T-helper 2 cell treated with Interferon-gamma antibody and Interleukin-4, amounts not matched to agents 5 μg/mL and 100 μg/mL, for 36 hours (primary cell): Measurements from ENCODE around the gene MPPED1.

Source experiments
- DNase-seq: peaks from one replicate; pipeline ENCODE4 v3.0.0; 2021; ENCODE audit warnings: low spot score
- H3K27ac Mint-ChIP-seq: one replicate; pipeline ENCODE4 v1.8.0; 2021; ENCODE audit warnings: mild to moderate bottlenecking, mixed read lengths
- H3K27me3 Mint-ChIP-seq: one replicate; pipeline ENCODE4 v1.8.0; 2021; ENCODE audit warnings: low read depth, mixed read lengths
- H3K36me3 Mint-ChIP-seq: one replicate; pipeline ENCODE4 v1.8.0; 2021; ENCODE audit warnings: low read depth, mixed read lengths
- H3K4me1 Mint-ChIP-seq: one replicate; pipeline ENCODE4 v1.8.0; 2021; ENCODE audit warnings: low read depth, mixed read lengths
- H3K4me3 Mint-ChIP-seq: one replicate; pipeline ENCODE4 v1.8.0; 2022; ENCODE audit warnings: mild to moderate bottlenecking, moderate library complexity, mixed read lengths
- H3K9me3 Mint-ChIP-seq: one replicate; pipeline ENCODE4 v1.8.0; 2021; ENCODE audit warnings: mixed read lengths

Gene MPPED1

DNA sequence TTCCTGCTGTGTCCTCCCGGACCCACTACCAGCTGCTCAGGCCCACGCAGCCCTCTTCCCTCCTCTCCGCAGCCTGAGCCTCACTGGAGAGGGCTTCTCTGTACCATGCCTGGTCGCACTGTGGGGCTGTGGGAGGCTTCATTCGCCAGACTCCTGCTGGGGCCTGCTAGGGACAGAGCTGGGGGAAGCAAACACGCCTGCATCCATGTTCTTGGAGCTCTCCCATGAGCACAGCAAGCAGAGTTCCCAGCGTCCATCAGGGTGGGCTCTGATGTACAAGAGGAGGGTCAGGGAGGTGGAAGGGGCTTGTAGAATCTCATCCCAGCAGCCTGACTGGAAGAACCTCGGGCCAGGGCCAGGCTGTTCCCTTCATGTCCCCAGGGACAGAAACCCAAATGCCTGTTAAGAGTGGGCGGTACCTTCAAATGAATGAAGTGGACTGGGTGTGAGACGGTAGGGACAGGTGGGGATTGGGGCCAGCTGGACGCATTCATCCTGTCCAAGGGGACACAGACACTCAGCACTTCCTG lies 59.9 kb downstream of the MPPED1 start:
- Mint-ChIP-seq H3K9me3 (no peaks in the 10 kb centered on the region), H3K4me3 (no peak overlapping the region), H3K36me3 (no peaks in the 10 kb centered on the region), H3K4me1 (no peaks in the 10 kb centered on the region), H3K27me3 (no peaks in the 10 kb centered on the region), H3K27ac (no peak overlapping the region)
- no peak for DNase-seq

DNA sequence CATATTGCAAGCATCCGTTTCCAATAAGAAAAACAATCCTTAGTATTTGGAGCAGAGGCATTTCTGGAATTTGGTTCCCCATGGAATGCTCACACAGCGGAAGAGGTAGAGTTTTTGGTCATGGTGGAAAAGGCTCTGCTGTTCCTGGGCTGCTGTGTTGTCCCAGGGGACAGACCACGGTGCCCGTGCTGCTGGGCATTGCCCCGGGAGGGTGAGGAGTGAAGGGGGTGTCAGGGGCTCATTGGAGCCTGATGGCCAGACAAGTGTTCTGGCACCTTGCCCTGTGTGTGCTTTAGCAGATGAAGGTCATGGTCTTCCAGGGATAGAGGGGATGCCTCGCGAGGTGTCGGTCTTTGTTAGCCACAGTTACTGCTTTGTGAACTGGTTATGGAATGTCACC lies 61.2 kb downstream of the MPPED1 start:
- H3K36me3 Mint-ChIP-seq, result no peaks in the 10 kb centered on the region

DNA sequence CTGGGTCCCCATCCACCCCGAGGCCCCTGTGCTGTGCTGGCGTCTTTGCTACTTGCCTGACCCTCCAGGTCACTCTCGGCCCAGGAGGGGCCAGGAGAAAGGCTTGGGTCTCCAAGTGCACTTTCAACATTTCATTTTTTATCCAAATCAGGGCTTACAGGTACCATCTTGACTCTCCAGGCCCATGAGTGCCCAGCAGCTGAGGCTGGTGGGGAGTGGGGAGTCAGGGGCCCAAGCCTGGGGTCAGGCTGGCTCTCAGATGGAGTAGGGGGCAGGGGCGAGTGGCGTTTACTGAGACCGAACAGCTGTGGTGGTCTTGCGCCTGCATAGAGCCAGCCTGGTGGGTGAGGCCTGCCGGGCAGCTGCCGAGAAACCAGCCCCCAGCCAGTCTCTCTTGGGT lies 61.6 kb downstream of the MPPED1 start:
- Mint-ChIP-seq H3K27ac (no peak overlapping the region), H3K4me3 (no peak overlapping the region), H3K9me3 (no peaks in the 10 kb centered on the region), H3K36me3 (no peaks in the 10 kb centered on the region), H3K27me3 (no peaks in the 10 kb centered on the region), H3K4me1 (no peaks in the 10 kb centered on the region)
- no peak for DNase-seq

More for the DNA sequence above, 61.2 kb downstream of the MPPED1 start:
- no peak for DNase-seq
- Mint-ChIP-seq H3K27me3 (no peaks in the 10 kb centered on the region), H3K4me3 (no peak overlapping the region), H3K4me1 (no peaks in the 10 kb centered on the region), H3K9me3 (no peaks in the 10 kb centered on the region), H3K27ac (no peak overlapping the region)

DNA sequence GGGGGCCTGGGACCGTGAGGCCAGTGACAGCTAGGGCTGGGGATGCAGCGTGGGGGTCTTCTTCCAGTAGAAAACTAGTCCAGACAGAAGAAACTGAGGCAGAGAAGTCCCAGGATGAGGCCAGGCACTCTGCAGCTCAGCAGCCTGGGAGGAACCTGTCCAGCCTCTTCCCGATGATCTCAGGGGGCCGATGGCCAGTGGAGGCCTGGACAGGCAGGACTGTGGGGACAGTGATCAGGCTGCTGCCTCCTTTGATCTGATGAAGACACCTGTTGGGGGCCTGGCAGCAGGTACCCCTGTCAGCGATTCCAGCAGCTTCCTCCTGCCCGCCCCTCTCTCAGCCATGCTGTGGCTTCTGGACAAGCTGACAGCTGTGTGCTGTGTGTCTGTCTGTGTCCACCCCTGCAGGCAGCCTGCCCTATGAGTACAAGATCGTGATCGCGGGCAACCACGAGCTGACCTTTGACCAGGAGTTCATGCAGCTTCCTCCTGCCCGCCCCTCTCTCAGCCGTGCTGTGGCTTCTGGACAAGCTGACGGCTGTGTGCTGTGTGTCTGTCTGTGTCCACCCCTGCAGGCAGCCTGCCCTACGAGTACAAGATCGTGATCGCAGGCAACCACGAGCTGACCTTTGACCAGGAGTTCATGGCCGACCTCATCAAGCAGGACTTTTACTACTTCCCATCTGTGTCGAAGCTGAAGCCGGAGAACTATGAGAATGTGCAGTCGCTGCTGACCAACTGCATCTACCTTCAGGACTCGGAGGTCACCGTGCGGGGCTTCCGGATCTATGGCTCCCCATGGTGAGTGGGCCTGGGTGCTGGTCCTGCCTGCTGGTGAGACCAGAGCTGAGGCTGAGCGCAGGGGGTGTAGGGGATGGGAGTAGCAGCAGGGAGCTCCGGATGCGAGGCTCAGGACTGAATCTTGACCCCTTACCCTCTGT lies 62.6 kb downstream of the MPPED1 start:
- no peaks in the 10 kb centered on the region for H3K36me3 Mint-ChIP-seq
- no peak overlapping the region for H3K27ac Mint-ChIP-seq
- no peaks in the 10 kb centered on the region for H3K27me3 Mint-ChIP-seq
- no peaks in the 10 kb centered on the region for H3K4me1 Mint-ChIP-seq
- H3K4me3 Mint-ChIP-seq, result no peak overlapping the region
- DNase-seq, result no peak
- no peaks in the 10 kb centered on the region for H3K9me3 Mint-ChIP-seq

DNA sequence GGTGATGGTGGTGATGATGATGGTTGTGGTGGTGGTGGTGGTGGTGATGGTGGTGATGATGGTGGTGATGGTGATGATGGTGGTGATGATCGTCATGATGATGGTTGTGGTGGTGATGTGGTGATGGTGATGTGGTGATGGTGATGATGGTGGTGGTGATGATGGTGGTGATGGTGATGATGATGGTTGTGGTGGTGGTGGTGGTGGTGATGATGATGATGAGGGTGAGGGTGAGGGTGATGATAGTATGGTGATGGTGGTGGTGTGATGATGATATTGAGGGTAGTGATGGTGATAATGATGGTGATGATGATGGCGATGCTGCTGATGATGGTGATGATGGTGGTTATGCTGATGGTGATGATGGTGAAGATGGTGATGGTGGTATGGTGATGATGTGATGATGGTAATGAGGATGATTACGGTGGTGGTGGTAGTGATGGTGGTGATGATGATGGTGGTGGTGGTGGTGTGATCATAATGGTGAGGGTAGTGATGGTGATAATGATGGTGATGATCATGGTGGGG lies 63.8 kb downstream of the MPPED1 start:
- Mint-ChIP-seq H3K4me3 (no peak overlapping the region), H3K27ac (no peak overlapping the region), H3K36me3 (no peaks in the 10 kb centered on the region), H3K27me3 (no peaks in the 10 kb centered on the region), H3K4me1 (no peaks in the 10 kb centered on the region), H3K9me3 (no peaks in the 10 kb centered on the region)
- DNase-seq, result no peak

DNA sequence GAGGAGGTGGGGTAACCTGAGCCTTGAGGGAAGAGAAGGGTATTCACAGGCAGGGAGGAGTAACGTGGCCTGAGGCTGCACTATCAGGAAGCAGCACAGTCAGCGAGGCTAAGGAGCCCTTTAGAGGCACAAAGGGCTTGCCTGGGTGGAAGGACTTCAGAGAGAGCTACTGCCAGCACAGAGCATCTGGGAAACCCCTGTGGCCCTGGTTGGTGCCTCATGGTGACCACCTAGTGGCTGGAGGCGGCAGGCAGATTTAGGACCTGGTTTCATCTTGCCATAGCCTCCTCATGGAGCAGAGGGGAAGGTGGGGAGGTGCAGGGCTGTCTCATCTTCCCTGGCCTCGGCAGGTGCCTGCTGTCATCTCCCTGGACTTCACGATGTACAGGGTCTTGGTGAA lies 64.5 kb downstream of the MPPED1 start:
- Mint-ChIP-seq H3K27me3 (no peaks in the 10 kb centered on the region), H3K4me3 (no peak overlapping the region), H3K4me1 (peaks cover 2% of the 10 kb centered on the region), H3K36me3 (no peaks in the 10 kb centered on the region), H3K27ac (no peak overlapping the region), H3K9me3 (no peaks in the 10 kb centered on the region)
- no peak for DNase-seq

DNA sequence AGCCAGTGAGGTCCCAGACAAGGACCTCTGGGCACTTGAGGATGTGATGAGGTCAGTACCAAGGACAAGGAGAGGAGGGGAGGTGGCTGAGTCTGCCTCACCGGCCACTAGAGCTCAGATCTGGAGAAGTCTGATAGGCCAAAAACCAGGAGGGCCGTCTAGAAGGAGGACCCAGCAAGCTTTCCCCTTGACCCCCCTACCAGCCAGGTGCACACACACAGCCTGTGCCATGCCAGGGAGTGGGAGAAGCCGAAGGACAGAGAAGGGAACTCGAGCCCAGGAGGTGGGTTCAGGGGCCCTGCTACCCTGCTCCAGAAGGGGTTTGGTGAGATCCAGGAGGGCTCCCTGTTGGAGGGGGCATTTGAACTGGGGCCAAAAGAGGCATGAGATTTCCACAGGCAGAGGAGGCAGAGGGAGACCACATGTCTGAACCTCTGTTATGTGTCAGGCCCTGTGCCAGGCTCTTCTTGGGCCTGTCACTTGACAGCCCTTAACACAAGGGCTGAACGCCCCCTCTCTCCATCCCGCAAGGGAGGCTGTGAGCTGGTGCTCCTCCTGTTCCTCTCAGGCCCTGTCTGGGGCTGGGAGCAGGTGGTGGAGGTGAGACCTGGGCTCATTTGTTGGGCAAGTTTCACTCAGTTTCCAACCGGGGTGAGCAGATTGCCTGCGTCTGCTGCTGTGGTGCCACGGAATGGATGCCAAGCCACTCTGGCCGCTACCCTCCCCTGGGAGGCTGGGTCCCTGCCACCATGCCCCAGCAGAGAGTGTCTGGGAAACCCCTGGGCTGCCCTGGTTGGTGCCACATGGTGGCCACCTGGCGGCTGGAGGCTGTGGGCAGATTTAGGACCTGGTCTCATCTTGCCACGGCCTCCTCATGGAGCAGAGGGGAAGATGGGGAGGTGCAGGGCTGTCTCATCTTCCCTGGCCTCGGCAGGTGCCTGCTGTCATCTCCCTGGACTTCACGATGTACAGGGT lies 65.2 kb downstream of the MPPED1 start:
- Mint-ChIP-seq H3K27me3 (no peaks in the 10 kb centered on the region), H3K9me3 (no peaks in the 10 kb centered on the region)

DNA sequence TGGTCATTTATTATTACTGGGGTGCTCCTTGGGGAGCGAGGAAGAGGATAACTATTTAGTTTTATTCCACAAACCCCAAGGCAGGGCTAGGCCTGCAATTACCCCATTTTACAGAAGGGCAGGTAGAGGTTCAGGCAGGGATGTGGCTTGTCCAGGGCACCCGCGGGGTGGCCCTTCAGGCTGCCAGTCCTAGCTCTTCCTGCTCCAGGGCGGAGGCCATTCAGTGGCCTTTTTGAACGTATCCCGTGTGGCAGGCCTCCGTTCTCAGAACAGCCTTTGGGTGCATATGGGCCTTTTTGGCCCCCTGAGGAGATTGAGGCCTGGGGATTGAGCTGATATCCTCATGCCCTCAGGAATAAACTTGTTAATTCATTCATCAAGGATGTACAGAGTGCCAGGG lies 66.2 kb downstream of the MPPED1 start:
- H3K4me3 Mint-ChIP-seq, result no peak overlapping the region
- no peaks in the 10 kb centered on the region for H3K27me3 Mint-ChIP-seq
- peaks cover 5% of the 10 kb centered on the region for H3K4me1 Mint-ChIP-seq
- no peaks in the 10 kb centered on the region for H3K9me3 Mint-ChIP-seq
- no peak overlapping the region for H3K27ac Mint-ChIP-seq
- H3K36me3 Mint-ChIP-seq, result no peaks in the 10 kb centered on the region
- no peak for DNase-seq

More for the DNA sequence above, 65.2 kb downstream of the MPPED1 start:
- Mint-ChIP-seq H3K4me3 (no peak overlapping the region), H3K36me3 (no peaks in the 10 kb centered on the region), H3K27ac (no peak overlapping the region), H3K4me1 (peaks cover 5% of the 10 kb centered on the region)
- DNase-seq, result no peak

DNA sequence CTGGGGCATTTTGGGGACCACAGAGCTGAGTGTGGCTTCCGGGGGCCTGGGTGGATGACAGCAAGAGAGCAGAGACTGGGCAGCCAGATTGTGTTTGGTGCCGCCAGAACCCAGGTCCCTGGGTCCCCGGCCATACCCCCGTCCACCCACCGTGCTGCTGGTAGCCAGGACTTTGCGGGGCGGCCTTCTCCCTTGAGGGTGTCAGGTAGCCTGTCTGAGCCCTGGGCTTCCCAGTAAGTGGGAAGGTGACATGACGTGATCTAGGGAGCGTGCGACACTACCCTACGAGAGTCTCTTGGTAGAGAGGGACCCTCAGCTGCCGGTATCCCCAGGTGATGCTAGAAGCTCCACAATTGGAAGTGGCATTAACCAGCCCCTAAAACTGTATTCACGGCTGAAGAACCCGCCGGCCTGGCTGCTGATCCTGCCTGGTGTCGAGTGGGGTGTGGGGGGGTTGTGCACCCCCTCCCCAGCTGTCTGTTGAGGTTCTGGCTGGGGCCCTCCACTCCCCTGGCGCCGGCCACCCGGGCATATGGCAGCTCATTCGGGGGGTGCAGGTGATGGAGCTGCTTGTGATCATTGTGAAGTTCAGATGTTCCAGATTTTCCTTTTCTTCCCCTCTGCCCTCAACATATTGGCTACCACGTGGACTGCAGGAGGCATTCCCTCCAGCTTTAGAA lies 66.9 kb downstream of the MPPED1 start:
- peaks cover 5% of the 10 kb centered on the region for H3K4me1 Mint-ChIP-seq
- no peak for DNase-seq

DNA sequence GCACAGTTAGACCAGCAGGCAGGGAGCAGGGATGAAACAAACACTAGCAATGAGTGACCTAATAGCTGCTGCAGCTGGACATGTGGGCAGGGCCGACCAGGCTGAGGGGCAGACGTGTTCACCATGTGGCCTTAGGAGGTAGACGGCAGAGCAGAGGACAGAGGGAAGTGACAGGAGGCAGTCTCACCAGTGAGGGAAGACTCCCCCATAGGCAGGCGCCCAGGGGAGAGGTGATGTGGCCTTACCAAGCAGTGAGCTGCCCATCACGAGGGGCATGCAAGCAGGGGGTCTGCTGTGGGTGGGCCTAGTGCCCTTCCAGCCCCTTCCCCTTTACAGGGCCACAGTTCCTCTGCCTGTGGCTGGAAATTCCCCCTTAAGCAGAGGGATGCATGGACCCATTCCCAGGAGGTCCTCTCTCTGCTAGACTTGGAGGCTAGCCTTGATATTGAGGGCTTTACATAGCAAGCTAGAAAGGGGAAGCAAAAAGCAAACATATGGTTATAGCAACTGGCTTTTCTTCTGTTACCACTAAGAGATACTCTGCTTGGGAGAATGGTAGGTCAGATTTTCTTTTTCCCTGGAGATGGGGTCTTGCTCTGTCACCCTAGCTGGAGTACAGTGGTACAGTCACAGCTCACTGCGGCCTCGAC lies 67.6 kb downstream of the MPPED1 start:
- Mint-ChIP-seq H3K4me1 (peaks cover 5% of the 10 kb centered on the region), H3K4me3 (no peak overlapping the region), H3K27me3 (no peaks in the 10 kb centered on the region), H3K36me3 (no peaks in the 10 kb centered on the region), H3K9me3 (no peaks in the 10 kb centered on the region), H3K27ac (no peak overlapping the region)
- no peak for DNase-seq

More for the DNA sequence above, 66.9 kb downstream of the MPPED1 start:
- Mint-ChIP-seq H3K36me3 (no peaks in the 10 kb centered on the region), H3K27ac (no peak overlapping the region), H3K27me3 (no peaks in the 10 kb centered on the region), H3K4me3 (no peak overlapping the region), H3K9me3 (no peaks in the 10 kb centered on the region)

DNA sequence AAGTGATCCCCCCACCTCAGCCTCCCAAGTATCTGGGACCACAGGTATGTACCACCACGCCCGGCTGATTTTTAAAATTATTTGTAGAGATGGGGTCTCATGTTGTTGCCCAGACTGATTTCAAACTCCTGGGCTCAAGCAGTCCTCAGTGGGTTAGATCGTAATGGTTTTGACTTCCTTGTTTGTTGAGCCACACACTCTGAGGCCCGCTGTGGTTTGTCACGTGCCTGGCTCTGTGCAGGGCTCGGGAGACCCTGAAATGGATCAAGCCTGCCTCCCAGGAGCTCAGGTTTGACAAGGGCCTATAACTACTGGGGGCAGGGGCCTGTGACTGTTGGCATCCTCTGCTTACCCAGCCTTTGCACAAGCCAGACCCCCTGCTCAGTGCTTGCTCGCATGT lies 68.1 kb downstream of the MPPED1 start:
- DNase-seq, result no peak
- Mint-ChIP-seq H3K27ac (no peak overlapping the region), H3K4me1 (peaks cover 5% of the 10 kb centered on the region), H3K9me3 (no peaks in the 10 kb centered on the region), H3K36me3 (no peaks in the 10 kb centered on the region), H3K27me3 (no peaks in the 10 kb centered on the region), H3K4me3 (no peak overlapping the region)

DNA sequence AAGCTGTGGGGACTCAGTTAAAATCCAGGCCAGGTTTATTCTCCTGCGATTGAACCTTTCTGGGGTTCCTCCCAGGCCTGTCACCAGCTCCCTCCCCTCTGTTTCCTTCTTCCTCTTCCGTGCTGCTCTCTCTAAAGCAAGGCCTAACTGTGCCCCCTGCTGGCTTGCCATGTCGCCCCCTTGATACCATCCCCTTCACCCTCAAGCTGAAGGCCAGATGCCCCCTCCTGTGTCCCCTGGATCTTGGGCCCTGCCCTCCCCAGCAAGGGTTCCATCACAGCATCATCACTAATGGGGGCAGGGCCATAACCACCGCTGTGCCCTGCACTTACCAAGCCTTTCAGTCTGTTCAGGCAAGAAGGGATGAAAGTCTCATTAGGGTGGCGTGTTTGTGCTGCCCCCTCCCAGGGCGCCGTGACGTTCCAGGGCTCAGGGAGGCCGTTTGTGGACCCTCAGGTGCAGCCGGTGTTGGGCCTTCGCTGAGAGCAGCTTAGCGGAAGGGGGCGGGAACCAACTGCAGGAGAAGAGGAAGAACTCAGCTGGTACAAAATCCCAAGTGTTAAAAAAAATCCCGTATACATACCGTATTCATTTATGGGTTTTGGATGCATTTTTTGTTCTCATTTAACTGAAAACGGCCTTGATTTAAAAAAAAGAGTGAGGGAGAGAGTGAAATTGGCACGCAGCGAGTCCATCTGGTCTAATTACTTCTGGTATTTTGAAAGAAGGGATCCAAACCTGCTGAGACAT lies 69.9 kb downstream of the MPPED1 start:
- peaks cover 5% of the 10 kb centered on the region for H3K4me1 Mint-ChIP-seq
- DNase-seq, result no peak
- no peaks in the 10 kb centered on the region for H3K9me3 Mint-ChIP-seq
- no peaks in the 10 kb centered on the region for H3K36me3 Mint-ChIP-seq
- no peaks in the 10 kb centered on the region for H3K27me3 Mint-ChIP-seq
- H3K4me3 Mint-ChIP-seq, result peak overlapping the region; percentile 49
- peak overlapping the region; percentile 76 for H3K27ac Mint-ChIP-seq
